Suppressor macrophage treated with lipopolysaccharide for 4 hours (primary cell): ENCODE measurements around the gene PCDHGB3.

Experiments used
- DNase-seq: peaks from one replicate; pipeline ENCODE4 v3.0.0-alpha.2; 2020

The PCDHGB3 gene

GRCh38 chr5:141421489-141421855 is 51.4 kb downstream of the PCDHGB3 start:
- DNase-seq: no peak
